Calu3 (cell line): ENCODE data around the gene PLPPR5. TPM values are rescaled to one million over a fixed set of nuclear protein-coding genes. Genes with fewer than 3 reads are reported as not detected.

Source experiments
- BruUV-seq: library from RNA; stranded (reverse); fragments of 400-500 nt; replicated peaks from 2 replicates; lab custom pipeline; 2021; lab: Mats Ljungman, UMichigan
- CTCF ChIA-PET: fragments of 300-600 bp; sonication (Branson Sonifier 250); formaldehyde crosslinking; loops from one replicate; lab custom pipeline; 2022; ENCODE audit warnings: antibody characterized with exemption; lab: Charles Lee
- DNase-seq: peaks from one replicate; pipeline ENCODE4 v3.0.0; 2022
- H3K27ac Mint-ChIP-seq: one replicate; pipeline ENCODE4 v1.8.0; 2022; ENCODE audit warnings: mixed read lengths; ENCODE audit not compliant: unreplicated experiment
- H3K27me3 Mint-ChIP-seq: one replicate; pipeline ENCODE4 v1.8.0; 2022; ENCODE audit warnings: mixed read lengths; ENCODE audit not compliant: unreplicated experiment
- H3K36me3 Mint-ChIP-seq: one replicate; pipeline ENCODE4 v1.8.0; 2022; ENCODE audit warnings: mild to moderate bottlenecking, moderate library complexity, mixed read lengths; ENCODE audit not compliant: insufficient read depth, unreplicated experiment
- H3K4me1 Mint-ChIP-seq: one replicate; pipeline ENCODE4 v1.8.0; 2022; ENCODE audit warnings: mild to moderate bottlenecking, low read depth, mixed read lengths; ENCODE audit not compliant: unreplicated experiment
- H3K4me3 Mint-ChIP-seq: one replicate; pipeline ENCODE4 v1.8.0; 2022; ENCODE audit warnings: mild to moderate bottlenecking, low read depth, moderate library complexity, mixed read lengths; ENCODE audit not compliant: unreplicated experiment
- H3K9me3 Mint-ChIP-seq: one replicate; pipeline ENCODE4 v1.8.0; 2022; ENCODE audit warnings: low read depth, mixed read lengths; ENCODE audit not compliant: unreplicated experiment
- CTCF ChIP-seq: fragments of 200-600 bp; IDR thresholded peaks from one replicate; pipeline ENCODE4 v1.8.0; 2022; ENCODE audit warnings: antibody characterized with exemption; ENCODE audit not compliant: unreplicated experiment
- intact Hi-C: fragments of 100-400 bp; cut with micrococcal nuclease; formaldehyde crosslinking; loops from one replicate; pipeline ENCODE4 v1.10.0; 2022; ENCODE audit not compliant: unreplicated experiment
- total RNA-seq: library from RNA; stranded (reverse); gene quantifications from 2 replicates; pipeline ENCODE4 v1.2.3, GENCODE V29; 2022

The PLPPR5 gene
- total RNA-seq, 1 experiment from 2014 or later = not detected

GRCh38 chr1:98870959-98871903 is 133.4 kb downstream of the PLPPR5 start:
- Mint-ChIP-seq H3K27ac (no peak overlapping the region), H3K4me1 (no peaks in the 10 kb centered on the region), H3K27me3 (no peaks in the 10 kb centered on the region), H3K9me3 (no peaks in the 10 kb centered on the region), H3K4me3 (no peak overlapping the region), H3K36me3 (no peaks in the 10 kb centered on the region)
- no TSS peak for BruUV-seq
- CTCF ChIA-PET = no interaction called here
- DNase-seq = peak; percentile 1
- intact Hi-C loops = no loop called here
- TF ChIP-seq CTCF = no peak

- intact Hi-C loops = no loop called here
- BruUV-seq = no TSS peak
- H3K27me3 Mint-ChIP-seq = no peaks in the 10 kb centered on the region
- H3K36me3 Mint-ChIP-seq = no peaks in the 10 kb centered on the region
- no peak for TF ChIP-seq CTCF
- no peak for DNase-seq
- H3K9me3 Mint-ChIP-seq = no peaks in the 10 kb centered on the region
- no peak overlapping the region for H3K27ac Mint-ChIP-seq
- CTCF ChIA-PET = no interaction called here
- H3K4me3 Mint-ChIP-seq = no peak overlapping the region
- no peaks in the 10 kb centered on the region for H3K4me1 Mint-ChIP-seq
Measured at GRCh38 chr1:98865796-98866195, 138.9 kb downstream of the PLPPR5 start.

- CTCF ChIA-PET = no interaction called here
- H3K9me3 Mint-ChIP-seq = no peaks in the 10 kb centered on the region
- H3K4me3 Mint-ChIP-seq = no peak overlapping the region
- no peak for TF ChIP-seq CTCF
- H3K4me1 Mint-ChIP-seq = no peaks in the 10 kb centered on the region
- no peaks in the 10 kb centered on the region for H3K36me3 Mint-ChIP-seq
- no TSS peak for BruUV-seq
- H3K27ac Mint-ChIP-seq = no peak overlapping the region
- H3K27me3 Mint-ChIP-seq = no peaks in the 10 kb centered on the region
- no peak for DNase-seq
- intact Hi-C loops = no loop called here
Measured at GRCh38 chr1:98860329-98860728, 144.3 kb downstream of the PLPPR5 start.

GRCh38 chr1:98854137-98854536 is 150.5 kb downstream of the PLPPR5 start:
- BruUV-seq = no TSS peak
- Mint-ChIP-seq H3K27me3 (no peaks in the 10 kb centered on the region), H3K36me3 (no peaks in the 10 kb centered on the region), H3K4me1 (no peaks in the 10 kb centered on the region), H3K9me3 (peaks cover 5% of the 10 kb centered on the region), H3K27ac (no peak overlapping the region), H3K4me3 (no peak overlapping the region)
- no peak for DNase-seq
- TF ChIP-seq CTCF = no peak
- intact Hi-C loops = no loop called here
- CTCF ChIA-PET = no interaction called here
